Measurements from ENCODE around the gene TWNK.
A peak's percentile ranks its signal among the peaks of the same experiment; 100 is the strongest.

Gene TWNK

DNA sequence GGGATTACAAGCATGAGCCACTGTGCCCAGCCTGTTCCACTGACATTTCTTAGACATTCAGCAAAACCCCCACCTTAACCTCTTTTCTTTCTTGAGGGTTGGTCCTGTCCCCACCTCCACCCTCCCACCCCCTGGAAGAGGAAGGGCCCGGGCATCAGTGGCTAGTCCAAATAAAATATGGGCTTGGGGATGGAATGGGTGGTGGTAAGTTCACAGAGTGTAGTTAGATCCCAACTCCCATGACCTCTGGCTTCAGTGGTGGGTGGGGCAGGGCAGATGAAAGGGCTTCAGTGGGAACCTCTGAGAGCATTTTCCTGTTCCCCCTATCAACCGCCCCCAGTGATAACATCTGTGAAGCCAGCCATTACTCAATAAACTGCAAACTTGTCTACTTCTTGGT lies 53.5 kb downstream of the TWNK start:
- H3K27ac Mint-ChIP-seq: no peak overlapping the region
- no peak for ATAC-seq (replicated peaks)

DNA sequence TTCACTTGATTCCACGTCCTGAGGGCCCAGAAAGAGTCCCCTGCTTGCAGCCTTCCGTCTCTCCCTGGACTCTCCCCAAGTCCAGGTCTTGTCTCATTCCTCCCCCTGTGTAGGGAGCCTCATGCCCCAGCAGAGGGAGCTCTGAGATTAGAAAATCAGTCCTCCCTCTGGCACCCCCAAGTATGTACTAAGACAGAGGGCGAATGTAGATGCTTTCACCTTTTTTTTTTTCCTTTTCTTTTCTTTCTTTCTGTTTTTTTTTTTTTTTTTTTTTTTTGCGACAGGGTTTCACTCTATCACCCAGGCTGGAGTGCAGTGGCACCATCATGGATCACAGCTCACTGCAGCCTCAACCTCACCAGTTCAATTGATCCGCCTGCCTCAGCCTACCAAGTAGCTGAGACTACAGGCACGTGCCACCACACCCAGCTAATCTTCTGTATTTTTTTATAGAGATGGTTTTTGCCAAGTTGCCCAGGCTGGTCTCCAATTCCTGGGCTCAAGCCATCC lies 54.0 kb downstream of the TWNK start:
- DNase-seq: peak; percentile 71 to 78 (median 77)
- Mint-ChIP-seq H3K27ac (no peak overlapping the region), H3K4me3 (no peak overlapping the region), H3K36me3 (ENCODE audit: insufficient read depth) (peaks cover 29% of the 10 kb centered on the region), H3K27me3 (peaks cover 0 to 2% of the 10 kb centered on the region in 2 donors), H3K4me1 (ENCODE audit: low read depth in 2 of 2) (peaks cover 23% of the 10 kb centered on the region in 2 donors), H3K9me3 (no peaks in the 10 kb centered on the region)
- ATAC-seq (replicated peaks): peak; percentile 88

More for the DNA sequence above, 53.5 kb downstream of the TWNK start:
- Mint-ChIP-seq H3K4me3 (no peak overlapping the region), H3K27me3 (no peaks in the 10 kb centered on the region), H3K4me1 (ENCODE audit: low read depth in 2 of 2) (peaks cover 23% of the 10 kb centered on the region in 2 donors), H3K9me3 (no peaks in the 10 kb centered on the region), H3K36me3 (ENCODE audit: insufficient read depth) (peaks cover 33% of the 10 kb centered on the region)
- no peak for DNase-seq

DNA sequence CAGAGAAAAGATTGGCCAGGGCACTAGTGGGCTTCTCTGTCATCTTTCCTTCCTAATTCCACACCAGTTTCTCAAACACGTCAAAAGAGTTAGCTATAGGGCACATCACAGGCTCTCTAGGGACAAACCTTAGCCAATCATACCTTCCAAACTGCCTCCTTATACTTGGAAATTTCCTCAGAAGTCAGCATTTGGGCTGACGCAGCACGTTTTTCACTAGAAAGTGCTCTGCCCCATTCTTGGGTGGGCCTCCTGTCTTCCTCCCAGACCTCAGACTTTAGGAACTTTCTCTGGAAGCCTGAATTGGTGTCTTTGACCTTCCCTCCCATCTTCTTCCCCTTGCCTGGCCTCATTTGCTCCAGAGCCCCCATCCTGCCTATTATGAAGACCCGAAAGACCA lies 54.8 kb downstream of the TWNK start:
- H3K4me1 Mint-ChIP-seq (ENCODE audit: low read depth in 2 of 2): peaks cover 23% of the 10 kb centered on the region in 2 donors
- H3K9me3 Mint-ChIP-seq: no peaks in the 10 kb centered on the region
- ATAC-seq (replicated peaks) (no peak), DNase-seq (no peak)
- H3K4me3 Mint-ChIP-seq: peak overlapping the region; percentile 98 to 99
- peaks cover 5 to 10% of the 10 kb centered on the region in 2 donors for H3K27me3 Mint-ChIP-seq
- H3K27ac Mint-ChIP-seq: peak overlapping the region; percentile 92 to 98
- peaks cover 25% of the 10 kb centered on the region for H3K36me3 Mint-ChIP-seq (ENCODE audit: insufficient read depth)

DNA sequence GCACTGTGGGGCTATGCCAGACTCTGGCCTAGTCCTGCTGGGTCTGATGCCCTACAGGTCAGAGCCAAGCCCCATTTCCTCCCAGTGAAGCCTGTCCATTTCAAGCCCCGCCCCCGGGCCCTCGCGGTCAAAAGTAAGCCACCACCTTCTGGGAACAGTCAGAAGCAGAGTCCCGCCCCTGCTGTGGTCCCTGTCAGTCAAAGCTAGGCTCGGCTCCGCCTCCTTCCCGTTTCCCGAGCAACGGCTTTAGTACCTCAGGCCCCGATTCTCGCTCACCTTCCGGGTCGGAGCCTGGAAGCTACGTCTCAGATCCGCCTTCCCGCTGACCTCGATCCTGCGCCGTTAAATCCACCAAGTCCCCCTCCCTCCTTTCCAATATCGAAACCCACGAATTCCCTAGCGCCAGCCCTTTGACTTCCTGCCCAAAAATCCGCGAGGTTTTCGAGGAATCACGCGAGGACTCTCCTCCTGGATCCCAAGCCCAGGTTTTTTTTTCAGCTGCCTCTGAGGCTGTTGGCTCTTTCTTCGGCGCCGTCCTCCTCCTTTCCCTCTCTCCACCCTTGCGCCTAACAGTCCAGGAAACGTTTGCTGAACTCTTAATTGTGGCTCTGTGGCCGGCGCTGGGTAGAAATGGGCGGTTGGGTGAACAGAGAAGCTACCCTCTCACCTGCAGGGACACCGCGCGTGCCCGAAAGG lies 55.5 kb downstream of the TWNK start:
- Mint-ChIP-seq H3K4me1 (ENCODE audit: low read depth in 2 of 2) (peaks cover 23% of the 10 kb centered on the region in 2 donors), H3K4me3 (peak overlapping the region; percentile 98 to 99), H3K27me3 (peaks cover 10 to 17% of the 10 kb centered on the region in 2 donors), H3K36me3 (ENCODE audit: insufficient read depth) (peaks cover 21% of the 10 kb centered on the region), H3K27ac (peak overlapping the region; percentile 92 to 98), H3K9me3 (no peaks in the 10 kb centered on the region)
- peak; percentile 80 for ATAC-seq (replicated peaks)
- DNase-seq: peak; percentile 61 to 69 (median 68)

DNA sequence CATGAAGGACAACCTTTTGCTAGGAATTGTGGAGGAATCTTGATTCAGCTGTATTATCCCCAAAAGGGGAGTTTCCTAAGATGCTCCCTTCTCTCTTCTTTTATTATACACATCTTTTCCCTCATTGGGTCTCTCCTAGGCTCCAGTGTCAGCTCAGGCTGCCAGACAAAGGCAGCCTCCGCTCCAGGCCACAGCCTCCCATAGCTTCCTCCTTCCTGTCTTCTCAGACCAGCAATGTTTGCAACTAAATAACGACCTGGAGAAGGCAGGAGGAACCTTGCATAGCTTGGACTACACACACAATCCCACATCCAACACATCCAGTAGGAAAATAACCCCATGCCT lies 56.0 kb downstream of the TWNK start:
- no peak for DNase-seq
- Mint-ChIP-seq H3K36me3 (ENCODE audit: insufficient read depth) (peaks cover 16% of the 10 kb centered on the region), H3K27ac (peak overlapping the region; percentile 92 to 98), H3K4me3 (peak overlapping the region; percentile 98 to 99), H3K9me3 (no peaks in the 10 kb centered on the region), H3K4me1 (ENCODE audit: low read depth in 2 of 2) (peaks cover 23 to 24% of the 10 kb centered on the region in 2 donors), H3K27me3 (peaks cover 15 to 22% of the 10 kb centered on the region in 2 donors)
- no peak for ATAC-seq (replicated peaks)
